GM18507 (cell line): Measurements from ENCODE around the gene OR52E2.
"Not testable (repeated sequence)": the region's sequence is repeated elsewhere in the genome, so short reads cannot be mapped to it uniquely, and the experiment has no call there.

ENCODE experiments used
- DNase-seq: peaks from one replicate; pipeline ENCODE4 v3.0.0; 2011; ENCODE audit warnings: low read depth; ENCODE audit not compliant: insufficient read length; ENCODE audit errors: extremely low spot score
- FAIRE-seq: peaks from 2 replicates; lab custom pipeline; 2011; peaks lifted over from hg19 to GRCh38; lab: Jason Lieb, UNC

OR52E2 gene

GRCh38 chr11:5059391-5059790 is at the start of gene OR52E2:
OR52E2 (minus strand) TSS chr11:5059627; CDS start chr11:5059627, 0 bp downstream.
- FAIRE-seq (no peak), DNase-seq (no peak)

- FAIRE-seq: no peak
- no peak for DNase-seq
Measured at GRCh38 chr11:5107285-5107684, 47.9 kb upstream of the OR52E2 start.

DNA sequence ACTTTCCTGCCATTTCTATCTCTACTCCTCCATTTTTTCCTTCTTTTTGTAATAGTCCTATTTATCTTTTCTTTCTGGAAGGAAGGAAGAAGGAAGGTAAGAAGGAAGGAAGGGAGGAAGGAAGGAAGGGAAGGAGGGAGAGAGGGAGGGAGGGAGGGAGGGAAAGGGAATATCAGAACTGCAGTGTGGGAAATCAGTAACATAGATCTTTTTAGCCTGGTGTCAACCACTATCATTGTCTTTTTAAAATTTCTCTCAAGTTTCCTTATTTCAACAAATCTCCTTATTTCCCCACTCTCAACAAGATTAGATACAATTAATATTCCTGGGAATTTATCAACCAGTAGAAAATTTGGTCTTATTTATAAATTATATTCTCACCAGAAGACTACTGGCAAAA is 43.6 kb upstream of the OR52E2 start:
- FAIRE-seq (no peak), DNase-seq (no peak)

- DNase-seq (no peak), FAIRE-seq (no peak)
Measured at GRCh38 chr11:5102246-5102645, 42.8 kb upstream of the OR52E2 start.

DNA sequence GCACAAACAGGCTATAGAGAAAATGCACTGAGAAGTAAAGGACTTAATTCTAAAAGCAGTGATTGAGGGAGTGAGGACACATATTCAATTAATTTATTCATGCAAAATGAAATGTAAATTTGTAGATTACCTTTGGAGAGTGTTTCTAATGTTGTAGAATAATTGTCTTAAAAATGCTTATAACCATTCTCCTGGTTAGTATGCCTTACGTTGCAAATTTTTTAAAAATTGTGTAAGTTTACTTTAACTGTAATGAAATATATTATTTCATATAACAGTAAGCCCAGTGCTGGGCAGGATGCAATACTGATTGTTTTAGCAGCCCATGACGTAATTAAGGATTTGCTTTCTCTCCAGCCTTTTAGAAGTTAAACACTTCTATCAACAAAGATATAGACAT is 36.6 kb upstream of the OR52E2 start:
- FAIRE-seq: no peak

GRCh38 chr11:5092821-5093585 is 33.6 kb upstream of the OR52E2 start:
- FAIRE-seq (no peak), DNase-seq (no peak)

More for the DNA sequence above, 36.6 kb upstream of the OR52E2 start:
- DNase-seq: no peak

GRCh38 chr11:5090668-5091067 is 31.2 kb upstream of the OR52E2 start:
- FAIRE-seq: no peak
- no peak for DNase-seq

DNA sequence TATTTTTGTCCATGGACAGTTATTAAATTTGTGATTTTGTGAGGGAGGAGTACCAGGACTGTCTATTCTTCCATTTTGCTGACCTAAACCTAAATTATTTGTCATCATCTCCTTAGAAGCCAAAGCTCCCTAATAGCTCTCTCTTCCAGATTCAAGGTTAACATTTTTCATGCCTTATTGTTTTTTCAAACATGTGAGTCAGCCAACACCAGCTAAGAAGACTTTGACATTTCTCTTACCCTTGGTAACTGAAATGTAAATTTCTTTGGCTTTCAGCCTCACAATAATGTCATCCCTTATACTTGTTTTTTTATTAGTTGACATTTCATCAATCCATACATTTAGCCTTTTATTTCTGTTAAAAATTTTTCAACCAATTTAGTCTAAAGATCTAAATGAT is 29.1 kb upstream of the OR52E2 start:
- no peak for FAIRE-seq
- DNase-seq: no peak

DNA sequence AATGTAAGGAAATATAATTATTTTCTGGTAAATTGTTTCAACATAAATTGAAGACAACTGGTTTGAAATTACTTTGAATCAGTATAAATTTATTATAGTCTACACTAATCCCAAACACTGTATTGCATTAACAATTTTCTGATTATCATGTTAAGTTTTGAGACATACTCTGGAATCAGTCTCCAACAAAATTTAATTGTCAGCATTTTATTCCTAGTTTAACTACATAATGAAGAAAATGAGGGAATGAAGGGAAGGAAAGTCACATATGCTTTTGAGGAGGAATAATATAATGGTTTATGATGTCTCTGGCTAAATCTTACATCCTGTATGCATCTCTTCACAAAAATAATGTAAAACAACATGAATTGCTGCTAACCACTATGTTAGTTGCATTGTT is 24.2 kb upstream of the OR52E2 start:
- DNase-seq (no peak), FAIRE-seq (no peak)

- no peak for DNase-seq
- FAIRE-seq: no peak
Measured at GRCh38 chr11:5081405-5081804, 22.0 kb upstream of the OR52E2 start.

DNA sequence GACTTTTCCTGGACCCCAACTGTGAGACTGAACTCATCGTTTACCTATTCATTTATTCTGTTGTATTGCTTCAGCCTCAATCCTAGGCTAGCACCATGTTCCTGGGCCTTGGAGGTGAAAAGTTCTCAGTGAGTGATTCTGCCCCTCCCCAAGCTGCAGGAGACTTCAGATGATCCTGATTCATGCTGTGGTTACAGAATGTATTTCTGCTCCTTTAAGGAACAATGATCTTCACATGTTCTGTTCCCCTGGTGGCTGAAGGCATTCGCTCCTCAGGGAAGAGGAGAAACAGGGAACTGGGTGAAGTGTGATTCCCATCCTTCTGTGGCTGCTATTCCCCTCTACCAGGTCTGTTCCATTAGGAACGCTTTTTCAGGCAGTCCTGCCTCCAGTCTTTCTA is 12.4 kb upstream of the OR52E2 start:
- DNase-seq: no peak
- FAIRE-seq: no peak

GRCh38 chr11:5069272-5069671 is 9.8 kb upstream of the OR52E2 start, which contains the start of gene OR52E1:
OR52E1 (plus strand) TSS chr11:5069572.
- DNase-seq (no peak), FAIRE-seq (no peak)

DNA sequence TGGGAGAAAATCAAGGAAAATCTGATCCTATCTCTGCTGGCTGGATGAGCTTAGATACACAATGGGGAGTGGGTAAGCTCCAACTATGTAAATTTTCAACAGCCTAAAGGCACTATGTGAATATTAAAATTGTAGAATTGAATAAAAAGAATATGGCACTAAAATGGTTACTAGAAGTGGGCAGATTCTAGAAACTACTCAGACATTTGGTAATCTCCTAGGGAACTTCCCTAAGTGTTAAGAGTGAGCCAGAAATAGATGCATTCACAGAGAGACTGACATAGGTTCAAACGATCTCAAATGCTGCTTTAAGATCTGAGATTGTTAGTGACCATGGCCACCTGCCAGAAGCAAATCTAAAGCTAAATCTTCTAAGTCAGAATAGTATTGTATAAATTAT is 5.6 kb upstream of the OR52E2 start:
- no peak for FAIRE-seq
- no peak for DNase-seq

- not testable (repeated sequence) for FAIRE-seq, DNase-seq
Measured at GRCh38 chr11:5058679-5059078, 748 bp downstream of the OR52E2 start.

DNA sequence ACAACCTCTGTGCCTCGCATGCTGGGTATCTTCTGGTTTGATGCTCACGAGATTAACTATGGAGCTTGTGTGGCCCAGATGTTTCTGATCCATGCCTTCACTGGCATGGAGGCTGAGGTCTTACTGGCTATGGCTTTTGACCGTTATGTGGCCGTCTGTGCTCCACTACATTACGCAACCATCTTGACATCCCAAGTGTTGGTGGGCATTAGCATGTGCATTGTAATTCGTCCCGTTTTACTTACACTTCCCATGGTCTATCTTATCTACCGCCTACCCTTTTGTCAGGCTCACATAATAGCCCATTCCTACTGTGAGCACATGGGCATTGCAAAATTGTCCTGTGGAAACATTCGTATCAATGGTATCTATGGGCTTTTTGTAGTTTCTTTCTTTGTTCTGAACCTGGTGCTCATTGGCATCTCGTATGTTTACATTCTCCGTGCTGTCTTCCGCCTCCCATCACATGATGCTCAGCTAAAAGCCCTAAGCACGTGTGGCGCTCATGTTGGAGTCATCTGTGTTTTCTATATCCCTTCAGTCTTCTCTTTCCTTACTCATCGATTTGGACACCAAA is 12.6 kb downstream of the OR52E2 start:
- no peak for DNase-seq
- FAIRE-seq: no peak

DNA sequence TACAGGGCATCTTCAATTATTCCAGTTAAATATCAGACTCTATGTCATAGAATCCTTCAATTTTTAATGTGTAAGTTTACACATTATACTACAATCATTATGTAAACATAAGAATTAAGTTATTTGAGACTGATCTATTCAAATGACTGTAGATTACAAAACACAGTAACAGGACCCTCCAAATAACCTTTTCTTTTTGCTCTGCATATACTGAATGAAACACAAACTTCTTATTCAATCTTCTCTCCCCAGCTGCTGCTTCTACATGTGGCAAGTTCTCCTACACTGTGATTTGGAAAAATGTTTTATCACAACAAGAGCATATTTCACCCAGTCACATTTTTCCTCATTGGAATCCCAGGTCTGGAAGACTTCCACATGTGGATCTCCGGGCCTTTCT is 13.2 kb downstream of the OR52E2 start, which contains the start of gene OR52J3:
Gene OR52J3 (plus strand): TSS at position 301 of the 400 bp plus-strand sequence. CDS start 0 bp downstream, at position 301.
- DNase-seq (no peak), FAIRE-seq (no peak)

DNA sequence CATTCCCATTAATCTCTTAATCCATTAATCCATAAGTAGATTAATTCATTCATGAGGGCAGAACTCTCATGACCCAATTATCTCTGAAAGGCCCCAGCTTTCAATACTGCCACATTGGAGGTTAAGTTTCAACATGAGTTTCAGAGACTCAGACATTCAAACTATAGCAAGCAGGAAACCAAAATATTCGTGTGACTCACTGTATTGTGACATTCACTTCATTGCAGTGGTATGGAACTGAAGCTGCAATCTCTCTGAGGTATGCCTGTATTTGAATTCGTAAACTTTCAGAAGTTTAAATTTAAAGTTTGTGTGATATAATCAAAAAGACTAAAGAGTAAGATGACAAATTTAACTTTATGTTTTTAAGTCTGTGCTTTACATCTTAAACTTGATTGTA is 16.0 kb downstream of the OR52E2 start:
- no peak for FAIRE-seq
- DNase-seq: no peak

DNA sequence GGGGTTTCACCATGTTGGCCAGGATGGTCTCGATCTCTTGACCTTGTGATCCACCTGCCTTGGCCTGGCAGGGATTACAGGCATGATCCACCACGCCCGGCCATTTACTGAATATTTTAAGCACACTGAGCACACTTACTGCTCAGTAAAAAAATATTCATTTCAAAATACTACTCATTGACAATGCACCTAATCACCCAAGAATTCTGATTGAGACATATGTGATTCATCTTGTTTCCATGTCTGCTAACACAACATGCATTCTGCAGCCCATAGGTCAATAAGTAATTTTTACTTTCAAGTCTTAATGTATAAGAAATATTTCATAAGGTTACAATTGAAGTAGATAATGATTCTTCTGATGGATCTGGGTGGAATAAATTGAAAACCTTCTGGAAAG is 17.3 kb downstream of the OR52E2 start:
- FAIRE-seq: no peak

GRCh38 chr11:5040876-5041275 is 18.6 kb downstream of the OR52E2 start:
- no peak for FAIRE-seq
- DNase-seq: no peak

More for the DNA sequence above, 17.3 kb downstream of the OR52E2 start:
- no peak for DNase-seq

DNA sequence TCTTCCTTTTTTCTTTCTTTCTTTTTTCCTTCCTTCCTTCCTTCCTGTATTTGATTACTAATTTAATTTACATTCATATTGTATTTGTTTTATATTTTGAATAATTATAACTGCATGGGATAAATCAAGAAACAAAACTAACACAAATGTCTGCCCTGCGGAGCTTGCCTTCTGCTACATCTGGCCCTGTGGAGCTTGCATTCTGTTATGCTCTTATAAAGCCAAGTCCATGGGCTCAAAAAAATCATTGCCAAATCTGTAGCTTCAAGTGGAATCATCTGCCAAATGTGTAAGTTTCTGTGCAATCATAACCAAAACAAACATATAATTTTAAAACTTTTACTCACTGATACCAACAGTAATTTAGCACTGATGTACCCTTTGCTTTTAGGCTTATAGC is 21.1 kb downstream of the OR52E2 start:
- FAIRE-seq (no peak), DNase-seq (no peak)

- DNase-seq (no peak), FAIRE-seq (no peak)
Measured at GRCh38 chr11:5037926-5038325, 21.5 kb downstream of the OR52E2 start.
